DND-41 (cell line): ENCODE measurements around the gene COQ7.

Experiments
- CTCF ChIP-seq: IDR thresholded peaks from 2 replicates; pipeline ENCODE4 v1.5.1; 2012; ENCODE audit warnings: borderline replicate concordance, low read length, moderate library complexity, mild to moderate bottlenecking; ENCODE audit not compliant: poor library complexity, severe bottlenecking; ENCODE audit errors: extremely low read depth
- EZH2 ChIP-seq: IDR thresholded peaks from 3 replicates; pipeline ENCODE4 v1.6.1; 2012; ENCODE audit warnings: borderline replicate concordance, low read depth, mild to moderate bottlenecking, moderate library complexity, low read length, inconsistent platforms; ENCODE audit not compliant: severe bottlenecking

- TF ChIP-seq CTCF: no peak
- no peak for TF ChIP-seq EZH2
Measured at GRCh38 chr16:19105891-19106624, 38.6 kb downstream of the COQ7 start.
